PC-9 (cell line): ENCODE results near the gene ADIG. TPM values are rescaled to one million over a fixed set of nuclear protein-coding genes. Genes with fewer than 3 reads are reported as not detected.

ENCODE experiments used
- Bru-seq: library from RNA; stranded (reverse); fragments of 400-500 nt; gene quantifications from one replicate; lab custom pipeline; 2021; lab: Mats Ljungman, UMichigan
- BruChase-seq, 2 experiments: library from RNA; stranded (reverse); fragments of 400-500 nt; gene quantifications; one replicate each; lab custom pipeline; 2021; lab: Mats Ljungman, UMichigan
- BruUV-seq: library from RNA; stranded (reverse); fragments of 400-500 nt; replicated peaks from 2 replicates; lab custom pipeline; 2021; lab: Mats Ljungman, UMichigan
- CTCF ChIA-PET: fragments of 300-600 bp; sonication (Branson Sonifier 250); formaldehyde crosslinking; loops from one replicate; lab custom pipeline; 2022; ENCODE audit warnings: antibody characterized with exemption; lab: Charles Lee
- POLR2A ChIA-PET: fragments of 300-600 bp; sonication (Branson Sonifier 250); formaldehyde crosslinking; loops from one replicate; lab custom pipeline; 2022; ENCODE audit warnings: antibody characterized with exemption; ENCODE audit not compliant: unreplicated experiment; lab: Charles Lee
- DNase-seq, 2 experiments: peaks; one replicate each; pipeline versions ENCODE4 v3.0.0 to v3.0.0-alpha.2; 2015 to 2022; ENCODE audit warnings: mixed read lengths in 1 of 2
- H2AFZ ChIP-seq: fragments of 200-600 bp; sonication (generic); 2 replicates; pipeline ENCODE4 v1.8.1; 2017; ENCODE audit warnings: antibody characterized with exemption
- H3F3A ChIP-seq: fragments of 200-600 bp; sonication (generic); 2 replicates; pipeline ENCODE4 v1.8.1; 2017; ENCODE audit warnings: antibody characterized with exemption, mild to moderate bottlenecking, low read depth; ENCODE audit not compliant: insufficient read depth
- H3K27ac ChIP-seq: fragments of 200-600 bp; sonication (generic); 2 replicates; pipeline ENCODE4 v1.6.1; 2016; ENCODE audit warnings: mixed run types
- H3K27me3 ChIP-seq: fragments of 200-600 bp; sonication (generic); 2 replicates; pipeline ENCODE4 v1.6.1; 2016; ENCODE audit warnings: low read depth, mixed run types; ENCODE audit not compliant: insufficient read depth
- H3K36me3 ChIP-seq: fragments of 200-600 bp; sonication (generic); 2 replicates; pipeline ENCODE4 v1.6.1; 2016; ENCODE audit warnings: low read depth, mixed run types
- H3K4me1 ChIP-seq: fragments of 200-600 bp; sonication (generic); replicated peaks from 2 replicates; pipeline ENCODE4 v1.6.1; 2016; ENCODE audit warnings: mixed run types; ENCODE audit not compliant: insufficient read depth
- H3K4me2 ChIP-seq: fragments of 200-600 bp; sonication (generic); 2 replicates; pipeline ENCODE4 v1.6.1; 2017; ENCODE audit warnings: mixed run types
- H3K4me3 ChIP-seq: fragments of 200-600 bp; sonication (generic); 2 replicates; pipeline ENCODE4 v1.6.1; 2016; ENCODE audit warnings: mixed run types
- H3K79me2 ChIP-seq: fragments of 200-600 bp; sonication (generic); 2 replicates; pipeline ENCODE4 v1.6.1; 2017; ENCODE audit warnings: low read depth, mixed run types
- H3K9me2 ChIP-seq: fragments of 200-600 bp; sonication (generic); 2 replicates; pipeline ENCODE4 v1.8.1; 2017; ENCODE audit warnings: mild to moderate bottlenecking; ENCODE audit not compliant: insufficient read depth
- H3K9me3 ChIP-seq: fragments of 200-600 bp; sonication (generic); 2 replicates; pipeline ENCODE4 v1.8.1; 2016; ENCODE audit warnings: low read depth; ENCODE audit not compliant: insufficient read depth
- H4K20me1 ChIP-seq: fragments of 200-600 bp; sonication (generic); 2 replicates; pipeline ENCODE4 v1.8.1; 2017; ENCODE audit not compliant: insufficient read depth
- CTCF ChIP-seq: fragments of 200-600 bp; sonication (generic); conservative IDR thresholded peaks from 2 replicates; pipeline ENCODE4 v1.6.1; 2017; ENCODE audit warnings: mixed run types, antibody characterized with exemption, mild to moderate bottlenecking, moderate library complexity
- EZH2 ChIP-seq: fragments of 200-600 bp; sonication (generic); IDR thresholded peaks from 2 replicates; pipeline ENCODE4 v1.8.0; 2017; ENCODE audit warnings: antibody characterized with exemption, low read depth
- intact Hi-C: fragments of 100-400 bp; cut with micrococcal nuclease; formaldehyde crosslinking; loops from one replicate; pipeline ENCODE4 v1.10.0; 2022; ENCODE audit not compliant: unreplicated experiment
- long read RNA-seq: library from polyadenylated mRNA; stranded (forward); transcript quantifications from one replicate; pipeline ENCODE4 v2.0.0, GENCODE V29; 2022
- total RNA-seq: library from RNA; stranded (reverse); gene quantifications from 2 replicates; pipeline ENCODE4 v1.2.3, GENCODE V29; 2021

The ADIG gene
- total RNA-seq (not detected in 2 replicates), Bru-seq, nascent RNA (percentile 40 among the genes with signal in this experiment), BruChase-seq, experiment 1, labeled RNA remaining after a 2-hour chase (percentile 33 among the genes with signal in this experiment), BruChase-seq, experiment 2, labeled RNA remaining after a 6-hour chase (percentile 24 among the genes with signal in this experiment)
- long read RNA-seq = 0 reads

GRCh38 chr20:38581013-38581412 is at the start of gene ADIG:
TSS of gene ADIG (plus strand) at chr20:38581197. CDS start at chr20:38581251, 54 bp downstream.
- DNase-seq = no peak
- Histone ChIP-seq H3K4me2 (no peak within 1 kb of the TSS), H3K4me3 (no peak within 1 kb of the TSS), H3K4me1 (no peaks in the 10 kb centered on the region), H3K27me3 (no peaks in the 10 kb centered on the region), H3K27ac (no peak within 1 kb of the TSS), H4K20me1 (no peaks in the 10 kb centered on the region), H3K79me2 (no peaks in the 10 kb centered on the region), H2AFZ (no peak within 1 kb of the TSS), H3F3A (no peaks in the 10 kb centered on the region), H3K36me3 (no peaks in the 10 kb centered on the region), H3K9me3 (no peaks in the 10 kb centered on the region), H3K9me2 (no peaks in the 10 kb centered on the region)
- no peak for TF ChIP-seq EZH2
- TF ChIP-seq CTCF = no peak
- CTCF ChIA-PET = no interaction called here
- POLR2A ChIA-PET = no interaction called here
- no TSS peak for BruUV-seq
- intact Hi-C loops = no loop called here

- TF ChIP-seq EZH2 = no peak
- no peak for TF ChIP-seq CTCF
- H3F3A ChIP-seq = no peaks in the 10 kb centered on the region
- BruUV-seq = no TSS peak
- H3K4me1 ChIP-seq = no peaks in the 10 kb centered on the region
- intact Hi-C loops = no loop called here
- H3K79me2 ChIP-seq = no peaks in the 10 kb centered on the region
- ChIA-PET CTCF (no interaction called here), POLR2A (no interaction called here)
- no peak overlapping the region for H2AFZ ChIP-seq
- no peaks in the 10 kb centered on the region for H3K9me2 ChIP-seq
- no peak overlapping the region for H3K4me2 ChIP-seq
- H3K36me3 ChIP-seq = peaks cover 57% of the 10 kb centered on the region
- DNase-seq = no peak
- H3K9me3 ChIP-seq = no peaks in the 10 kb centered on the region
- no peaks in the 10 kb centered on the region for H3K27me3 ChIP-seq
- H3K4me3 ChIP-seq = no peak overlapping the region
- H3K27ac ChIP-seq = no peak overlapping the region
- peaks cover 5% of the 10 kb centered on the region; the same call in 1 of the 2 replicates for H4K20me1 ChIP-seq
These were observed 46.2 kb upstream of the ADIG start for GRCh38 chr20:38534756-38535155.

- no peaks in the 10 kb centered on the region for H3K79me2 ChIP-seq
- H3K4me1 ChIP-seq = no peaks in the 10 kb centered on the region
- peaks cover 64% of the 10 kb centered on the region for H3K36me3 ChIP-seq
- TF ChIP-seq EZH2 = no peak
- no peak for TF ChIP-seq CTCF
- H3K9me2 ChIP-seq = no peaks in the 10 kb centered on the region
- H4K20me1 ChIP-seq = peaks cover 5% of the 10 kb centered on the region; the same call in 1 of the 2 replicates
- no peaks in the 10 kb centered on the region for H3F3A ChIP-seq
- H2AFZ ChIP-seq = no peak overlapping the region
- BruUV-seq = no TSS peak
- ChIA-PET CTCF (no interaction called here), POLR2A (no interaction called here)
- H3K9me3 ChIP-seq = no peaks in the 10 kb centered on the region
- no peak for DNase-seq
- intact Hi-C loops = no loop called here
- H3K27me3 ChIP-seq = no peaks in the 10 kb centered on the region
- H3K4me2 ChIP-seq = no peak overlapping the region
- no peak overlapping the region for H3K27ac ChIP-seq
- H3K4me3 ChIP-seq = no peak overlapping the region
These were observed 44.7 kb upstream of the ADIG start for GRCh38 chr20:38536310-38536709.
